Fibroblast of skin of scalp (primary cell): ENCODE data around the gene DSE. TPM values are rescaled to one million over a fixed set of nuclear protein-coding genes. Genes with fewer than 3 reads are reported as not detected.
"Not testable (repeated sequence)": the region's sequence is repeated elsewhere in the genome, so short reads cannot be mapped to it uniquely, and the experiment has no call there.

Experiments
- DNase-seq: peaks from one replicate; pipeline ENCODE4 v3.0.0-alpha.2; 2013
- polyA plus RNA-seq, 2 experiments: library from polyadenylated mRNA; unstranded; fragments of 120-200 nt; gene quantifications; one replicate each; pipeline ENCODE4 v1.2.1, GENCODE V29; 2013; ENCODE audit not compliant: insufficient read length in 2 of 2

DSE gene
- 129 TPM for polyA plus RNA-seq (2013, experiment 1 of 2; ENCODE audit: insufficient read length)
- polyA plus RNA-seq (2013, experiment 2 of 2; ENCODE audit: insufficient read length) = 133 TPM

DNA sequence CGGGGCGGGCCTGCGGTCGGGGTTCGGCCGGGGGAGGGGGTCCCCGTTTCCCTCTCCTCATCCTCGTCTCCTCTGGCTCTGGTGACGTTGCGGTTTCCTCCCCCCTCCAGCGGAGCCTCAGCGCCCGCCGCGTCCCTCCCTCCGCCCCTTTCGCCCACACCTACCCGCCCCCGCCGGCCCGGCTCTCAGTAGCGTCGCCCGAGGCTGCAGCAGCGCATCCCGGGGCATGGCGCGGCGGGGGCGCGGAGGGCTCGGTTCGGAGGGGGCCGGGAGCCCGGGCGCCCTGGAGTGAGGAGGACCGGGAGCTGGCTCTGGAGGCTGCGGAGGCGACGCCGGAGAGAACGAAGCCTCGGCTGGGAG lies at the start of gene DSE:
DSE (plus strand) TSS at position 188 of the 360 bp plus-strand sequence. CDS start 28,304 bp downstream, outside the sequence.
- DNase-seq = peak; percentile 92

GRCh38 chr6:116321933-116322332 lies 48.8 kb upstream of the DSE start:
- DNase-seq = not testable (repeated sequence)

DNA sequence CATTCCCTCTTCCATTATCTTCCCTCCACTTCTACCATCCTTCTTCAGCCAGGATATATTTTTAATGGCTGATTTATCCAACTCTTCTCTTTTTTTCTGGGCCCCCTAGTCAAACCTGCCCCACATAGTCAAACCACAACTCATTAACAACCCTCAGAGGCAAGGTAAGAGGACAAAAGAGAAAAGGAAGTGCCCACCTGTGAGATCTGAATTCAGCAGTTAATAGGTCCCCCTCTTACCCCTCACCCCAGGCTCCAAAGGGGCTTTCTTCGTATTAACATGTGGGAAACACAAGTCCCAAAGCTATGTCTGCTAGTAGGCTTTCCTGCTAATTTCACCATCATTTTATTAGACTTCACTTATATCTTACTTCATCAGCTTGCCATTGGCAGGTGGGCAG lies 46.9 kb upstream of the DSE start:
- DNase-seq = no peak

DNA sequence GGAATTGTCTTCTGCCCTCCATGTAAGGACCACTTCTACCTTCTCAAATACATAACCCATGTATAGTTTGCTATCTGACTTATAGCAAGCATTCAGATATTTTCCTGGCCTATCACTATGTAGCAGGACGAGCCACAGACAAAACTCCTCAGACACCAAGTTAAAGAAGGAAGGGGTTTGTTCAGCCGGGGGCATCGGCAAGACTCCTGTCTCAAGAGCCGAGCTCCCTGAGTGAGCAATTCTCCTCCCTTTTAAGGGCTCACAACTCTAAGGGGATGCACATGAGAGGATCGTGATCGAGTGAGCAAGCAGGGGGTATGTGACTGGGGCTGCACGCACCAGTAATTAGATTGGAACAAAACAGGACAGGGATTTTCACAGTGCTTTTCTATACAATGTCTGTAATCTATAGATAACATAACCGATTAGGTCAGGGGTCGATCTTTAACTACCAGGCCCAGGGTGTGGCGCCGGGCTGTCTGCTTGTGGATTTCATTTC lies 45.1 kb upstream of the DSE start:
- not testable (repeated sequence) for DNase-seq

GRCh38 chr6:116326181-116326671 lies 44.5 kb upstream of the DSE start:
- DNase-seq = no peak

- DNase-seq = no peak
These were observed 43.8 kb upstream of the DSE start for GRCh38 chr6:116326996-116327395.

GRCh38 chr6:116327803-116328527 lies 42.8 kb upstream of the DSE start:
- DNase-seq = no peak

GRCh38 chr6:116328528-116328903 lies 42.2 kb upstream of the DSE start:
- peak; percentile 52 for DNase-seq

- peak; percentile 87 for DNase-seq
These were observed 41.6 kb upstream of the DSE start for GRCh38 chr6:116329156-116329555.

DNA sequence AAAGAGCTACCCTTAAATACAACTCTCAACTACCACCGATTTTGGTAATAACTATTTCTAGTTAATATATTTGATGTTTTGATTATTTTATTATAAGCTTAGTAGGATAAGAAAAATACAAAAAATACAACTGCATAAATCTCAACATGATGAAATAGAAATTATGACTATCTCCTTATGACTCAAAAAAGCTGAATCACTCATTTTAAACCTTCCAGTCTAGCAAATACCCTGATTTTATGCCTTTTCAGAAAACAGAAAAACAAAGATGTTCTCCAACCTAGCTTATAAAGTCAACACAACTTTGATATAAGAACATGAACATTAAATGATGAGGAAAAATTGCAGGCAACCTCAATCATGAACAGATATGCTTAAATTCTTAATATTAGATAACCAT lies 40.2 kb upstream of the DSE start:
- no peak for DNase-seq

- DNase-seq = no peak
These were observed 38.7 kb upstream of the DSE start for GRCh38 chr6:116332096-116332495.

GRCh38 chr6:116334638-116335409 lies 35.9 kb upstream of the DSE start:
- peak; percentile 75 for DNase-seq

DNA sequence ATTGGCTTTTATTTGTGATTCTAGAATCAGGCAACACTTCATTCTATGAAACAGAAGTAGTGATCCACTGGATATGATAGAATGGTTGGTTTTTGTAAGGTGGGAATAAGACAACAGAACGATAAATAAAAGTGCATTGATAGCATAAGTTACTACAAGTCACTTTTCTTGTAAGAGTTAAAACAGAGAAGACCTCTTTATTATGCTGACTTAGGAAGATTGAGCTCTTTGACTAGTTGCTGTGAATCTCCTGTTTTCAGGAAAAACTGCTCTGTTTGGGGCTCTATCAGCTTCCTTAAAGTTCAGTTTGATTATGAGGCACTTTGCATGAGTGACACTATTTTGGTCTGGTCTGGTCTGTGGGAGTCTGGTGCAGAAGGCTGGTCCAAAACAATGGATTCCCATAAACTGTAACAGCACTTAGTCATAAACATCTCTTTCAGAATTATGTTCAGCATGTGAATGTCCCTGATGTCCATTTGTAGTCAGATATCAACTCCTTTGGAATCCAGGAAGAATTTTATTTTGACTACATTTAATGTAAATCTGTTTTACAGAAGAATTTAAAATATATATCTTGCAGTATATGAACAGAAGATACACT lies 35.0 kb upstream of the DSE start:
- DNase-seq = peak; percentile 54

- DNase-seq = no peak
These were observed 31.8 kb upstream of the DSE start for GRCh38 chr6:116338943-116339342.

GRCh38 chr6:116340625-116341024 lies 30.1 kb upstream of the DSE start:
- DNase-seq = not testable (repeated sequence)

GRCh38 chr6:116349216-116349615 lies 21.5 kb upstream of the DSE start:
- DNase-seq = no peak

GRCh38 chr6:116351101-116351500 lies 19.6 kb upstream of the DSE start:
- no peak for DNase-seq

DNA sequence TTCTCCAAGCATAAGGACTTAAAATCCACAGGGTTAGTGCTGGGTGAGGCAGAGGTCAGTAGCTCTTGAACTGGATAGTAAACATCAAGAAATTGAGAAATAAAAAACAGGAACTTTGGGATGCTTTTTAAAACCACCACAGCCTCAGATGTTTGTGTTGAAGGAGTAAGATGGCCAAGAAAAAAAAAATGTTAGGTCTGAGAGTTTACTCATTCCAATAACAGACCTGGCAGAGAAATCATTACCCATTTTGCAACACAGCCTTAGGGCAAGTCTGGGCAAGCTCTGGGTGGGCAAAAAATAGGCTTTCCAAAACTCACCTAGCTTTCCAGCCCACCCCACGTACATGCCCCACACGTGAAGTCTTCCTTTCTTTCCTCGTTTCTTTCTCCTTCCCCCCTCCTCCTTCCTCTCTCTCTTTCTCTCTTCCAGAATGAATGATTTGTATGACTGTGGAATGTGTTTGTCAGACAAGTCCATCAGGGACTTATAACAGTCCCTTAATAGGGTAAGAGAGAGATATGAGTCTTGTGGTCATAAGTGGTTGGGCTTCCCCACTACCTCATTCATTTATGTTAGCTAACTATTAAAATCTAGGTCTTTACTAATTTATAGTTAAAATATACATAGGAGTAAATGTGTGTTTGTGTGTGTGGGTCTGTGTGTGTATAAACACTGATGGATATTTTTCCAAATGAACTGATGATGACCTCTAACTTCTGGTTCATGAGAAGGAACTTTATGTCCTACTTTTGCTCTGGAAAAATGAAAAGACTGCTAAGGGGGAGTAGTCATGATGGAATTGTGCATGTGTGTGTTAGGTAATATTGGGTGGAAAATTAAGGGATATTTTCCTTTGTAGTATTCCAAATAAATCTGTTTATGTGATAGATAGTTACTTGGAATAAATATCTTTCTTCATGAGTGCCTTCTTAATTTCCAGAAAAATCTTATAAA lies 18.0 kb upstream of the DSE start:
- peak; percentile 72 for DNase-seq

DNA sequence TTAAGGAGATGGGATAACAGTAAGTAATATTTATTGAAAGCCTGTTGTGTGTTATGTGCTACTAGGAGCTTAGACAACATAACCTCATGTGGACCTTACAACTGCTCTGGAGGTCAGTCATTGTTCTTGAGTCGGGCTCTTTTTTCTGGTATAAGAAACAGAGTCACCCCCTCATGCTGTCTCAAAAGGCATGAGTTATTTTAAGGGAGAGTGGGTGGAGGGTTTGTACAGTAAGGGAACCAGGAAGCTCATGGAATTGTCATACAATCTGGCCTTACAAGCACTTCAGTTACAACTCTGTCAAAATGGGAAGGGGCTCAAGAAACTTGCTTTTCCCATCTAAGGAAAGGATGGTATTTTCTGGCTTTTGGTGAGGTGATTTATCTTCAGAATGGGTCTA lies 16.5 kb upstream of the DSE start:
- no peak for DNase-seq

- DNase-seq = no peak
These were observed 15.0 kb upstream of the DSE start for GRCh38 chr6:116355796-116356195.

DNA sequence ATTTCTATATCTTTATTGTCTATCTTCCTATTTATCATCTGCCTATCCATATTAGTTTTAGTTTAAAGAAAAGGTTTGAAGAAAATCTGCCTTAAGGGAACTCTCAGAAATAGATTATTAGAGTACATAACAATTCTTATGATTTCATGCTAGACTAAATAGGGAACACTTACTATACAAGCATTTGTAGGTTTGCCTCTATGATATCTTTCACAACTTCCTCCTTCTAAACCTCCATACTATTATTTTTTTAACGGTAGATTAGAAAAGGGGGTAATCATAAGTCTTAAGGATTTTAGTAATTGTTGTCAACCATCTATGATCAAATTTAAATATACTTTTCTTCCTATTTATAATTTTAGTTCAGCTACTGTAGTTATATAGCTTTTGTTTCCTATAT lies 11.6 kb upstream of the DSE start:
- no peak for DNase-seq

DNA sequence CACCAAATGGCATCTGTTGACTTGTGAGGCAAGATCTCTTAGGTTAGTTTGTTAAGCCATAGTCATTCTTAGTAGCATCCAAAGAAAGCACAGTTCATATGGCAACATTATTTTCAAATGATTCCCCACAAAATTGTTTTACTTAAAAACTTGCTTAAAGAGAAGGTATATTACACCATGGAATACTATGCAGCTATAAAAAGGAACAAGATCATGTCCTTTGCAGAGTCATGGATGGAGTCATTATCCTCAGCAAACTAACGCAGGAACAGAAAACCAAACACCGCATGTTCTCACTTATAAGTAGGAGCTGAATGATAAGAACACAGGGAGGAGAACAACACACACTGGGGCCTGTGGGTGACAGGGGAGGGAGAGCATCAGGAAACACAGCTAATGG lies 10.9 kb upstream of the DSE start:
- no peak for DNase-seq
